CD4-positive, alpha-beta memory T cell (primary cell): ENCODE results near the gene FGFRL1. TPM values are rescaled to one million over a fixed set of nuclear protein-coding genes. Genes with fewer than 3 reads are reported as not detected.
A peak's percentile ranks its signal among the peaks of the same experiment; 100 is the strongest.

Experiments
- CTCF ChIA-PET: fragments of 350-600 bp; sonication (Branson Sonifier 250); formaldehyde crosslinking; loops from one replicate; lab custom pipeline; 2021; ENCODE audit warnings: inconsistent platforms; ENCODE audit not compliant: partially characterized antibody; lab: Charles Lee
- POLR2A ChIA-PET: fragments of 350-600 bp; sonication (Branson Sonifier 250); formaldehyde crosslinking; loops from one replicate; lab custom pipeline; 2021; ENCODE audit not compliant: partially characterized antibody; lab: Charles Lee
- DNase-seq, 5 donors: peaks; one replicate each; pipeline versions ENCODE4 v3.0.0 to v3.0.0-alpha.2; 2020 to 2022; ENCODE audit warnings: mixed read lengths in 1 of 5
- H3K27ac ChIP-seq: one replicate; pipeline ENCODE4 v1.7.0; 2013; ENCODE audit warnings: low read depth, low read length
- H3K27me3 ChIP-seq: 2 replicates; pipeline ENCODE4 v1.7.0; 2013; ENCODE audit warnings: mild to moderate bottlenecking, low read length, moderate library complexity; ENCODE audit not compliant: insufficient read depth
- H3K36me3 ChIP-seq: 2 replicates; pipeline ENCODE4 v1.7.0; 2013; ENCODE audit warnings: mild to moderate bottlenecking, low read length, moderate library complexity; ENCODE audit not compliant: insufficient read depth
- H3K4me1 ChIP-seq: 2 replicates; pipeline ENCODE4 v1.7.0; 2013; ENCODE audit warnings: mild to moderate bottlenecking, low read length, moderate library complexity; ENCODE audit not compliant: insufficient read depth
- H3K4me3 ChIP-seq, 2 donors: one replicate each; pipeline ENCODE4 v1.7.0; 2013; ENCODE audit warnings: low read length in 2 of 2, mild to moderate bottlenecking in 1 of 2
- H3K9me3 ChIP-seq, 2 donors: one replicate each; pipeline ENCODE4 v1.7.0; 2013; ENCODE audit warnings: low read length in 2 of 2, control low read depth in 1 of 2; ENCODE audit not compliant: control insufficient read depth in 1 of 2
- H3K27ac Mint-ChIP-seq, 7 donors: one replicate each; pipeline ENCODE4 v1.8.0; 2020 to 2021; ENCODE audit warnings: mixed read lengths in 7 of 7, mild to moderate bottlenecking in 6 of 7, inconsistent platforms in 3 of 7, moderate library complexity in 3 of 7
- H3K27me3 Mint-ChIP-seq, 2 donors: one replicate each; pipeline ENCODE4 v1.8.0; 2020 to 2021; ENCODE audit warnings: mixed read lengths in 2 of 2
- H3K36me3 Mint-ChIP-seq, 2 donors: one replicate each; pipeline ENCODE4 v1.8.0; 2020 to 2021; ENCODE audit warnings: mixed read lengths in 2 of 2, inconsistent platforms in 1 of 2, mild to moderate bottlenecking in 1 of 2
- H3K4me1 Mint-ChIP-seq, 4 donors: one replicate each; pipeline ENCODE4 v1.8.0; 2020 to 2021; ENCODE audit warnings: mixed read lengths in 4 of 4, mild to moderate bottlenecking in 1 of 4
- H3K4me3 Mint-ChIP-seq, 8 donors: one replicate each; pipeline ENCODE4 v1.8.0; 2020 to 2021; ENCODE audit warnings: mixed read lengths in 8 of 8, mild to moderate bottlenecking in 7 of 8, moderate library complexity in 6 of 8, inconsistent platforms in 3 of 8
- H3K9me3 Mint-ChIP-seq, 8 donors: one replicate each; pipeline ENCODE4 v1.8.0; 2020 to 2021; ENCODE audit warnings: mixed read lengths in 8 of 8, mild to moderate bottlenecking in 5 of 8, inconsistent platforms in 3 of 8, moderate library complexity in 1 of 8
- intact Hi-C: fragments of 100-400 bp; cut with micrococcal nuclease; formaldehyde crosslinking; loops from one replicate; pipeline ENCODE4 v1.15.1; 2023
- polyA plus RNA-seq, 2 donors: library from polyadenylated mRNA; unstranded; fragments of 300-500 nt; fragmentation: Illumina TruSeq; gene quantifications; one replicate each; pipeline ENCODE4 v1.2.3, GENCODE V29; 2021
- total RNA-seq, 2 experiments: library from RNA; stranded (reverse); gene quantifications; one replicate each; pipeline ENCODE4 v1.2.3, GENCODE V29; 2021

Gene FGFRL1
- total and polyA plus RNA-seq, 4 experiments from 2014 or later = 0.64 to 22.4 (median 12.3) TPM

DNA sequence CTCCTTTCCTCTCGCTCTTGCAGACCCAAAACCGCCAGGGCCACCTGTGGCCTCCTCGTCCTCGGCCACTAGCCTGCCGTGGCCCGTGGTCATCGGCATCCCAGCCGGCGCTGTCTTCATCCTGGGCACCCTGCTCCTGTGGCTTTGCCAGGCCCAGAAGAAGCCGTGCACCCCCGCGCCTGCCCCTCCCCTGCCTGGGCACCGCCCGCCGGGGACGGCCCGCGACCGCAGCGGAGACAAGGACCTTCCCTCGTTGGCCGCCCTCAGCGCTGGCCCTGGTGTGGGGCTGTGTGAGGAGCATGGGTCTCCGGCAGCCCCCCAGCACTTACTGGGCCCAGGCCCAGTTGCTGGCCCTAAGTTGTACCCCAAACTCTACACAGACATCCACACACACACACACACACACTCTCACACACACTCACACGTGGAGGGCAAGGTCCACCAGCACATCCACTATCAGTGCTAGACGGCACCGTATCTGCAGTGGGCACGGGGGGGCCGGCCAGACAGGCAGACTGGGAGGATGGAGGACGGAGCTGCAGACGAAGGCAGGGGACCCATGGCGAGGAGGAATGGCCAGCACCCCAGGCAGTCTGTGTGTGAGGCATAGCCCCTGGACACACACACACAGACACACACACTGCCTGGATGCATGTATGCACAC, 13.6 kb downstream of the FGFRL1 start:
- Mint-ChIP-seq H3K27ac (peak overlapping the region in 2 of 7 donors; percentile 43 to 77), H3K4me3 (no peak overlapping the region)

DNA sequence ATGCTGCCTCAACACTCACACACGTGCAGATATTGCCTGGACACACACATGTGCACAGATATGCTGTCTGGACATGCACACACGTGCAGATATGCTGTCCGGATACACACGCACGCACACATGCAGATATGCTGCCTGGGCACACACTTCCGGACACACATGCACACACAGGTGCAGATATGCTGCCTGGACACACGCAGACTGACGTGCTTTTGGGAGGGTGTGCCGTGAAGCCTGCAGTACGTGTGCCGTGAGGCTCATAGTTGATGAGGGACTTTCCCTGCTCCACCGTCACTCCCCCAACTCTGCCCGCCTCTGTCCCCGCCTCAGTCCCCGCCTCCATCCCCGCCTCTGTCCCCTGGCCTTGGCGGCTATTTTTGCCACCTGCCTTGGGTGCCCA, 14.7 kb downstream of the FGFRL1 start:
- Mint-ChIP-seq H3K4me1 (peaks cover 9 to 13% (median 11%) of the 10 kb centered on the region in 4 donors), H3K4me3 (no peak overlapping the region)

More for the DNA sequence above, 13.6 kb downstream of the FGFRL1 start:
- no peaks in the 10 kb centered on the region for H3K27me3 ChIP-seq
- no peak overlapping the region for H3K4me3 ChIP-seq
- no peaks in the 10 kb centered on the region for H3K9me3 ChIP-seq
- CTCF ChIA-PET = no interaction called here
- DNase-seq = no peak
- intact Hi-C loops = no loop called here
- peaks cover 10% of the 10 kb centered on the region for H3K4me1 ChIP-seq
- Mint-ChIP-seq H3K4me1 (peaks cover 9 to 13% (median 12%) of the 10 kb centered on the region in 4 donors), H3K27me3 (no peaks in the 10 kb centered on the region), H3K36me3 (peaks cover 4 to 5% of the 10 kb centered on the region in 2 donors), H3K9me3 (no peaks in the 10 kb centered on the region)
- POLR2A ChIA-PET = no interaction called here
- no peak overlapping the region for H3K27ac ChIP-seq
- no peaks in the 10 kb centered on the region for H3K36me3 ChIP-seq

DNA sequence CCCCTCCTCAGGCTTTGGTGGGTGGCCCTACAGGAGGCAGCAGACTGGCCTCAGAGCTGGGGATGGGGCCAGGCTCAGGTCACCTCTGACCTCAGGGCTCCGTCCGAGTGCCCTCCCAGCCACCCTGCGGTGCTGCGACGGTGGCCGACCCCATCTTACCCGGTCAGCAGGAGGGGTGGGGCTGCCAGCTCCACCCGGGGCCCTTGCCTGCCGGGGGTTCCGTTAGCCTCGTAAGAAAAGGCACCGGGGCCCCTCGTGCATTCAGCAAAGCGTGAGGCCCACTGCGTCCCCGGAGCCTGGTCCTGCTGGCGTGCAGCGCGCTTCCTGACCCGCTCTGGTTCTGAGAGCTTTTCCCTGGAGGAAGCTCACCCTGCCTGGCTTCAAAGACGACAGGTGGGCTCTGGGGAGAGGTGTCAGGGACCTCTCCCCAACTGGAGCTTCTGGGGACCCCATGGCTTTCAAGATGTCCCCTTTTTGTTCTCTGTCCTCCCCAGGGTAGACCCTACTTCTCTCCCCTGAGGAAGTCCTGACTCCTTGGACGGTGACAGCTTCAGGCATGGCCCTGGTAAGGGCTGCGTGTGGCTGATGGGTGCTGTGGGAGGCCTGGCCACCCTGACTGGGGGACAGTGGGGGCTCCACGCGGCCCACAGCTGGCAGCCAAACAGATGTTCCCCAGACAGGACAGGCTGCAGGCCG, 15.9 kb downstream of the FGFRL1 start:
- Mint-ChIP-seq H3K9me3 (no peaks in the 10 kb centered on the region), H3K4me1 (peaks cover 9 to 13% (median 11%) of the 10 kb centered on the region in 4 donors), H3K4me3 (no peak overlapping the region), H3K27me3 (no peaks in the 10 kb centered on the region), H3K27ac (no peak overlapping the region), H3K36me3 (peaks cover 4 to 5% of the 10 kb centered on the region in 2 donors)
- Histone ChIP-seq H3K27me3 (no peaks in the 10 kb centered on the region), H3K9me3 (no peaks in the 10 kb centered on the region), H3K36me3 (no peaks in the 10 kb centered on the region), H3K4me1 (peaks cover 8% of the 10 kb centered on the region), H3K27ac (no peak overlapping the region), H3K4me3 (no peak overlapping the region)
- intact Hi-C loops = no loop called here
- DNase-seq = no peak
- POLR2A ChIA-PET = no interaction called here
- CTCF ChIA-PET = no interaction called here

More for the DNA sequence above, 14.7 kb downstream of the FGFRL1 start:
- intact Hi-C loops = no loop called here
- no peak overlapping the region for H3K4me3 ChIP-seq
- CTCF ChIA-PET = no interaction called here
- peaks cover 8% of the 10 kb centered on the region for H3K4me1 ChIP-seq
- no peak overlapping the region for H3K27ac ChIP-seq
- Mint-ChIP-seq H3K9me3 (no peaks in the 10 kb centered on the region), H3K27me3 (no peaks in the 10 kb centered on the region), H3K27ac (peak overlapping the region in 6 of 7 donors; percentile 4 to 90 (median 58)), H3K36me3 (peaks cover 4 to 5% of the 10 kb centered on the region in 2 donors)
- H3K36me3 ChIP-seq = no peaks in the 10 kb centered on the region
- H3K27me3 ChIP-seq = no peaks in the 10 kb centered on the region
- POLR2A ChIA-PET = no interaction called here
- DNase-seq = peak in 4 of 5 donors; percentile 21 to 61 (median 34)
- H3K9me3 ChIP-seq = no peaks in the 10 kb centered on the region

DNA sequence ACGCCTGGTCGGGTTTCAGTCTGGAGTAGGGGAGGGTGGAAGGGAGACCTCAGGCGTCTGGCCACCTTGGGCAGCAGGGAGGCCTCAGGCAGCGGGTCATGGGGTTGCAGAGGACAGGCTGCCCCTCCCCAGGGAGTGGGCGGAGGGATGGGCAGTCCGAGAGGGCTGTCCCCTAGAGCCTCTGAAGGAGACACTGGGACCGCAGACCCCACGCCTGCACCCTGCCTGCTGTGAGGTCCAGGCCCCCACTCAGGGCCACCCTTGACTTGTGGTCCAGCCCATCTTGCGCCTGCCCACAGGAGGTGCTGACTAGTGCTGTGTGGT, 16.5 kb downstream of the FGFRL1 start:
- no peak overlapping the region for H3K27ac ChIP-seq
- peaks cover 8% of the 10 kb centered on the region for H3K4me1 ChIP-seq
- Mint-ChIP-seq H3K36me3 (peaks cover 4 to 5% of the 10 kb centered on the region in 2 donors), H3K4me1 (peaks cover 9 to 13% (median 11%) of the 10 kb centered on the region in 4 donors), H3K27me3 (no peaks in the 10 kb centered on the region), H3K27ac (no peak overlapping the region), H3K9me3 (no peaks in the 10 kb centered on the region), H3K4me3 (no peak overlapping the region)
- no peak for DNase-seq
- H3K36me3 ChIP-seq = no peaks in the 10 kb centered on the region
- no peak overlapping the region for H3K4me3 ChIP-seq
- intact Hi-C loops = no loop called here
- ChIA-PET CTCF (no interaction called here), POLR2A (no interaction called here)
- no peaks in the 10 kb centered on the region for H3K27me3 ChIP-seq
- H3K9me3 ChIP-seq = no peaks in the 10 kb centered on the region

DNA sequence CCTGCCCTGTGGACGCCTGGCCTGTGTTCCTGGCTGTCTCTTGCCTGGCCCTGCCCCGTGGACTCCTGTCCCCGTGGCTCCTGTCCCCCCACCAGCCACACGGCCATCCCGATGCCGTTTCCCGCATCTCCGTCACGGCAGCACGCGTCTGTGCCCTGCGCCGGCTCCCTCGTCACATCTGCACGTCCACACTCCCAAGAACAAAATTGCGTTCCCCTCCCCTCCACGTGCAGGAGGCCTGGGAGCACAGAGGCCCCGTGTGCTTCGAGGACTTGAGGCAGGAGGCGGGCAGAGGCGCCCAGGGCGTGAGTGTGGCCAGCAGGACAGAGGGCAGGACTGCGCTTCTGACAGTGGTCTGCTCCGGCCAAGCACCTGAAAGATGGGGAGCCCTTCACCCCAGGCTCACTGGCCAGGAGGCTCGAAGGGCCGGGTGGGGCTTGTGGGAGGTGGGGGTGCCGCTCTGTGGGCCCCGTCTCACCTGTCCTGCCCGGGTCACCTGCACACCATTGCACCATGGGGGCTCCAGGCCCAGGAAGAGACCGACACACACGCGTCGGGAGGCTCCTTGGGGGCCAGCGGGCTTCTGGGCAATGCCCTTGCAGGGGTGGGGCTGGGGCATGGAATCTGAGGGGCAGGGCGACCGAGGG, 17.3 kb downstream of the FGFRL1 start:
- Histone ChIP-seq H3K27me3 (no peaks in the 10 kb centered on the region), H3K27ac (no peak overlapping the region), H3K9me3 (no peaks in the 10 kb centered on the region), H3K4me1 (peaks cover 8% of the 10 kb centered on the region), H3K4me3 (no peak overlapping the region), H3K36me3 (no peaks in the 10 kb centered on the region)
- Mint-ChIP-seq H3K4me3 (no peak overlapping the region), H3K9me3 (no peaks in the 10 kb centered on the region), H3K36me3 (peaks cover 4 to 5% of the 10 kb centered on the region in 2 donors), H3K4me1 (peaks cover 9 to 13% (median 11%) of the 10 kb centered on the region in 4 donors), H3K27me3 (no peaks in the 10 kb centered on the region), H3K27ac (no peak overlapping the region)
- CTCF ChIA-PET = no interaction called here
- POLR2A ChIA-PET = no interaction called here
- intact Hi-C loops = no loop called here
- DNase-seq = no peak

DNA sequence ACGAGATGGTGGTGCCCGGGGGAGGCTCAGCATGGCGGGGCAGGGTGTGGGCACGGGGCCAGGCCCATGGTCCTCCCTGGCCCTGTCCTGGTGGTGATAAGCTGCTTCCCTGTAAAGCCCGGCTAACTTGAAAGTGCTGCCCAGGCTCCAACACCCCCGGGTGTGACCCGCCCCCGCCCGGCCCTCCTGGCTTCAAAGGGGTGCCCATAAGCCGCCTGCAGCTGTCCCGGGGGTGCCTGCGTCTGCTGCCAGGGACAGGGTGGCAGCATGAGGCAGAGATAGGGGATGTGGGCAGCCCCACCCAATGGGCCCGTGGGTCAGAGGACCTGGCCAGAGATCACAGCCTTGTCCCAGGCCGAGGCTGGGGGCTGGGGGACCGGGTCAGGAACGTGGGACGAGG, 18.1 kb downstream of the FGFRL1 start:
- H3K4me1 Mint-ChIP-seq = peaks cover 9 to 13% (median 11%) of the 10 kb centered on the region in 4 donors
- Histone ChIP-seq H3K4me1 (peaks cover 8% of the 10 kb centered on the region), H3K9me3 (no peaks in the 10 kb centered on the region), H3K4me3 (no peak overlapping the region), H3K36me3 (no peaks in the 10 kb centered on the region), H3K27ac (no peak overlapping the region), H3K27me3 (no peaks in the 10 kb centered on the region)
- intact Hi-C loops = no loop called here
- no peaks in the 10 kb centered on the region for H3K27me3 Mint-ChIP-seq
- no peak overlapping the region for H3K4me3 Mint-ChIP-seq
- no peak for DNase-seq
- ChIA-PET CTCF (no interaction called here), POLR2A (no interaction called here)
- peaks cover 4 to 5% of the 10 kb centered on the region in 2 donors for H3K36me3 Mint-ChIP-seq
- H3K27ac Mint-ChIP-seq = no peak overlapping the region
- no peaks in the 10 kb centered on the region for H3K9me3 Mint-ChIP-seq

DNA sequence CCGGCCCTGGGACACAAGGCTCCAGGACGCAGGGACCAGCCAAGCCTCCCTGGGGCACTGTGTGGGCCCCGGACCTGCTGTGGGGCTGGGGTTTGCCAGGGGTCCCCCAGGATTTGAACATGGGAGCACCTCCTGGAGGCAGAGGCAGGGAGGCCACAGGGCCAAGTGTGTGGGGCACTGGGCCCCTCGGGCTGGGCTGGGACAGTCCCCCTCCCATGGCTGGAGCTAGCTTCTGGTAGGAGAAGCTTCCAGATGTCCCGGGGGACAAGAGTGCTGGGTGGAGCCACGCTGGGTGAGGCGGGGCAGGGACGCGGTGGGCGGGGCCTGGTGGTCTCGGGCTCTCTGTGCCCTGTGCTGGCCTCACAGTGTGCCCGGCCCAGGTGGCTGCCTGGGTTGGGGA, 18.6 kb downstream of the FGFRL1 start:
- Mint-ChIP-seq H3K36me3 (peaks cover 4% of the 10 kb centered on the region in 2 donors), H3K4me3 (no peak overlapping the region), H3K4me1 (peaks cover 9 to 12% (median 11%) of the 10 kb centered on the region in 4 donors), H3K27ac (no peak overlapping the region), H3K9me3 (no peaks in the 10 kb centered on the region), H3K27me3 (no peaks in the 10 kb centered on the region)
- Histone ChIP-seq H3K27ac (no peak overlapping the region), H3K36me3 (no peaks in the 10 kb centered on the region), H3K4me3 (no peak overlapping the region), H3K9me3 (no peaks in the 10 kb centered on the region), H3K4me1 (peaks cover 8% of the 10 kb centered on the region), H3K27me3 (no peaks in the 10 kb centered on the region)
- DNase-seq = no peak
- ChIA-PET CTCF (no interaction called here), POLR2A (no interaction called here)
- intact Hi-C loops = no loop called here
